Measurements from ENCODE around the gene LIPT2. TPM values are rescaled to one million over a fixed set of nuclear protein-coding genes. Genes with fewer than 3 reads are reported as not detected.

Gene LIPT2
- total RNA-seq, 1 donor: 10.5 TPM

Other genes starting within 250 kb of the LIPT2 start
- gene P4HA3, start 182.1 kb downstream of the LIPT2 start, total RNA-seq: 0.10 TPM
- 3.5 TPM for gene PGM2L1, start 95.3 kb downstream of the LIPT2 start, total RNA-seq
- 12.9 TPM for gene KCNE3, start 26.2 kb downstream of the LIPT2 start, total RNA-seq
- 5.7 TPM for gene POLD3, start 98.9 kb upstream of the LIPT2 start, total RNA-seq
- gene CHRDL2, start 237.7 kb upstream of the LIPT2 start, total RNA-seq: not detected